Measurements from ENCODE around the gene POLR1G. TPM values are rescaled to one million over a fixed set of nuclear protein-coding genes. Genes with fewer than 3 reads are reported as not detected.

Gene POLR1G, protein sequence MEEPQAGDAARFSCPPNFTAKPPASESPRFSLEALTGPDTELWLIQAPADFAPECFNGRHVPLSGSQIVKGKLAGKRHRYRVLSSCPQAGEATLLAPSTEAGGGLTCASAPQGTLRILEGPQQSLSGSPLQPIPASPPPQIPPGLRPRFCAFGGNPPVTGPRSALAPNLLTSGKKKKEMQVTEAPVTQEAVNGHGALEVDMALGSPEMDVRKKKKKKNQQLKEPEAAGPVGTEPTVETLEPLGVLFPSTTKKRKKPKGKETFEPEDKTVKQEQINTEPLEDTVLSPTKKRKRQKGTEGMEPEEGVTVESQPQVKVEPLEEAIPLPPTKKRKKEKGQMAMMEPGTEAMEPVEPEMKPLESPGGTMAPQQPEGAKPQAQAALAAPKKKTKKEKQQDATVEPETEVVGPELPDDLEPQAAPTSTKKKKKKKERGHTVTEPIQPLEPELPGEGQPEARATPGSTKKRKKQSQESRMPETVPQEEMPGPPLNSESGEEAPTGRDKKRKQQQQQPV
- 6.7 TPM for total RNA-seq
- long read RNA-seq, transcript CD3EAP-201 (3 exons, 3,286 nt): major isoform, 8 of 14 reads
- long read RNA-seq, partial matches to known transcripts: 0 of 14 reads
- long read RNA-seq, other reads (novel, unspliced or antisense): 4 of 14 reads

DNA sequence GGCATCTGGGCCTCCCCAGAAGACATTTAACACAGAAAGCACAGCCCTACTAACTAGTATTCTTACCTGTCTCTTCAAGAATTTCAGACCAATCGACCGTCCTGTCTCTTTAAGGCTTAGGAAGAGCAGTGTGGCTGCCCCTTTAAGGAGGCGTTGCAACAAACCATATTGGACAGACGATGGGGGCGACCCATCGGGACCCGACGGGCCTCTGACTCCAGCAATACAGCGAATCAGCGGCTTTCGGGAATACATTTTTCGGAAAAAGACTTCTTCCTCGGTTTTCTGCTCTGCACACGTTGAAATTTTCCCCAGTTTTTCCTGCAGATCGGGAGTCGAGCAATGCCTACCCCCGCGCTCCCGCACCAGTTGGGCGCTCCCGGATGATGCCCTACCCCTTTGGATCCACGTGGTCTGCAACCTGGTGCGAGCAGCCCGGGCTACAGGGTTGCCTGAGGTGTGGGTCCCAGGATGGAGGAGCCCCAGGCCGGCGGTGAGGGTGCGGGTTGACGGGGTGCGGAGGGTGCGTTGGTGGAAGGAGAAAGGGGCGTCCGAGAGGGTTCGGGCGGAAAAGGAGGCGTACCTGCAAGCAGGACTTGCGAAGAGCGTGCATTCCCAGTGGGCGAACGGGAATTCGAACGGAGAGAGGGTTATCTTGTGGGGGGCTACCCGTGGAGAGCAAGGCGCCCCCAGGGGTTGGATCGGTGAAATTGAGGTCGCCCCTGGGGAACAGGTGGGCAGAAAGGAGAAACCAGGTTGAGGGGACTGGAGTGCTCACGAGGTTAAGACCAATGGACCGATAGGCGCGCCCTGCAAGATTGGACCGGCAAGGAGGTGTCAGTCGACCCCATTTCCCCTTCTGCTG is at the start of gene POLR1G:
TSS of gene POLR1G (plus strand) at position 419 of the 865 bp plus-strand sequence. CDS start at position 472, 53 bp downstream.
- no peak for DNase-seq (ENCODE audit: low spot score)

DNA sequence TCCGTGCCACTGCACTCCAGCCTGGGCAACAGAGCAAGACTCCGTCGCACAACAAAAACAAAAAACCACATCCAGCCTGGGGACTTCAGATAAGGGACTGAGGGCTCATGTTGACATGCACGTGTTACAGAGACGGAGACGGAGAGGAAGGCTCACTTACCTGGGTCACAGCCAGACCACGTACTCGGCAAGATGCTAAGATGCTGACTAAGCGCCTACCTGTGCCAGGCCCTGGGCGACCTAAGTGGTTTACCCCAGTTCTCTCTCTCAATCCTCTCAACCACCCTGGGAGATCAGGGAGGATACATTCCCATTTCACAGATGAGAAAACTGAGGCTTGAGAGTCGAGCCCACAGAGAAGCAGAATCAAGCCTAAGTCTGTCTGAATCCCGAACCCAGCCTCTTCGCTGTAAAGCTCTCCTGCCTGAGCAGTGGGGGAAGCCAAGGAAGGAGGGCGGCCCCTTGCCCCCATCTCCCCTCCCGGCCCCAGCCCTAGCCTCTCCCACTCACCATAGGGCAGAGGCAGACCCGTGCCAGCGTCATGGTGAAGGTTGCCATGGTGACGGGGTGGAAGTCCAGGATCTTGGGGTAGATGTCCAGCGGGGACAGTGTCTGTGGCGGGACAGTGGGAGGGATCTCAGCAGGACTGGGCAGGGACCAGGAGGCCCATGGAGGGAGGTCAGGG is 49.5 kb upstream of the POLR1G start:
- no peak for DNase-seq (ENCODE audit: low spot score)

DNA sequence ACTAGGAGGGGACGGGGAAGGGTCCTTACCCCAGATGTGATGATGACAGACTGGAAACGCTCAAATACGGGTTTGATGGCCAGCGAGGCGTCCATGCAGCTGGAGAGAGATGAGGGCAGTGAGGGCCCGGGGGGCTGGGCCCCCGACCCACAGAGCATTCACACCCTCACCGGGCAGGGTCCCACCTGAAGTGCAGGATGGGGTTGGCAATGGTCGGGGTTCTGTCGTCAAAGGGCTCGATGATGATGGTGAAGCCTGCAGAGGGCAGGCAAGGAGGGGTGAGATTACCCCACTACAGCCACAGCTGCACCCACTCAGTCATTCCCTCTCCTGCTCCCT is 49.0 kb upstream of the POLR1G start:
- DNase-seq (ENCODE audit: low spot score): no peak

DNA sequence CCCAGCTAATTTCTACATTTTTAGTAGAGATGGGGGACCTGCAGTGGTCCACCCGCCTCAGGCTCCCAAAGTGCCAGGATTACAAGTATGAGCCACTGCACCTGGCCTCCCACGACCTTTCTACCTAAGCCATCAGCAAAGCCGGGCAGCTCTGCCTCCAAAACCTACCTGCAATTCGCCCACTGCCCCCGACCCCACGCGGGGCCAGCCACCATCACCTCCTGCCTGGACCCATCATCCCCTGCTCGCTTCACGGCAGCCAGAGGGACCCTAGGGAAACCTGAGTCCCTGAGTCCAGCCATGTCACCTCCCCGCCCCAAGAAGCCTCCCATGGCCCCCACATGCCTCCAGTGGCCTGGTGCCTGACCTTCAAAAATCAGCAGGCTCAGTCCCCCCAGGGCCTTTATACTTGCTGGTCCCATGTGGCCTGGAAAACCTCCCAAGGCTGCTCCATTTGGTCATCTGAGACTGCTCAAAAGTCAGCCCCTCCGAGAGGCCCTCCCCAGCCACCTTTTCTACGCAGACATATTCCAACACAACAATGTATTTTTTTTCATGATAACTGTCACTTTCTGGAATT is 48.1 kb upstream of the POLR1G start:
- DNase-seq (ENCODE audit: low spot score): no peak

DNA sequence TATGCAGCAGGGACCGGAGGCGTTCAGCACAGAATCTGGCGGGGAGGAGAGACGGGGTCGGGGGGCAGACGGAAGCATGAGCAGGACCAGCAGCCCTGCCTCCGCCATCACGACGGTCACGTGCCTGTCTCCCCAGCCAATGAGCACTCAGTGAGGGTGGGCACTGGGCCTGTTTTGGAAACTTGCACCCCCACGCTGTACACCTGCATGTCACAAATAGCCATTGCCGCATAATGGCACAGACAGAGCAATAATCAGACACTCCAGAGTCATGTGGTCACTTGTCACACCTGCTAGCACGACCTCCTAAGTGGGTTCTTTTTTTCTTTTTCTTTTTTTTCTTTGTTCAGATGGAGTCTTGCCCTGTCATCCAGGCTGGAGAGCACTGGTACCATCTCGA is 44.8 kb upstream of the POLR1G start:
- no peak for DNase-seq (ENCODE audit: low spot score)

DNA sequence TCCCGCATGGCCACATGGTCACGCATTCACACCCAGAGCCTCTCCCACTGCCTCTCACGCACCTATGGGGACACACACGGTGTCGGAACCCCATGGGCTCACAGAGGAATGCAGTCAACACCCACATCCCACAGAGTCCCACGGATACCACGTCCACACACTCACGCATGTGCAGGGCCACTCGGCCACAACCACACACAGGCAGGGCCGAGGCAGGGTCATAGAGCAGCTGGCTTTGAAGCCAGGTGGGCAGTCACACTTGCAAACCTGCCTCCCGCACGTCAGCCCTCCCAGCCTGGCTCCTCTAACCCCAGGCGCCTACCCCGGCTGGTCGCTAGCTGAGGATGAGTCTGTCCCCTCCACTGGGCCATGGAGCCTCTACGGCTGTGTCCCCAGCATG is 44.2 kb upstream of the POLR1G start:
- no peak for DNase-seq (ENCODE audit: low spot score)

DNA sequence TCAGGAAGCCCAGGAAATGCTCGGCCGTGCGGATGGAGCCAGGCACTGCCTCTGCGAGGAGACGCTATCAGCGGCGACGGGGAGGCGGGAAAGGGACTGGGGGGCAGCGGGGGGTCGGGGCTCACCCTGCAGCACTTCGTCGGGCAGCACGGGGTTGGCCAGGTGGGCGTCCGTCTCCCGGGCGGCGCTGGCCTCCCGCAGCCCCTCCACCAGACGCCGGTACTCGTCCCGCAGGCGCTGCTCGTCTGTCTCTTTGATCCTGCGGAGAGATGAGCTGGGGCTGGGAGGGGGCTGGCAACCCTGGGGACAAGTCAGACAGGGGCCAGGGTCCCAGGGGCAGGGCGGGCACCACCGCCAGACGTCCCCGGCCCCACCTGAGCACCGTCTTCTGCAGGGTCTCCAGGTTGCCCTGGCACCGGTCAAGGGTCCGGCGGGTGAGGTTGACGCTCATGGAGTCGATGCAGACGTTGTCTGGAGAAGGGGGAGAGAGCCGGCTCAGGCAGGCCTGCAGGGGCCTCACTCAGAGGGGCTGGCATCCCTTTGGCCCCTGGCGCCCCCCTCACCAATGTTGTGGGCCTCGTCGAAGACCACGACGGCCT is 42.5 kb upstream of the POLR1G start:
- no peak for DNase-seq (ENCODE audit: low spot score)

DNA sequence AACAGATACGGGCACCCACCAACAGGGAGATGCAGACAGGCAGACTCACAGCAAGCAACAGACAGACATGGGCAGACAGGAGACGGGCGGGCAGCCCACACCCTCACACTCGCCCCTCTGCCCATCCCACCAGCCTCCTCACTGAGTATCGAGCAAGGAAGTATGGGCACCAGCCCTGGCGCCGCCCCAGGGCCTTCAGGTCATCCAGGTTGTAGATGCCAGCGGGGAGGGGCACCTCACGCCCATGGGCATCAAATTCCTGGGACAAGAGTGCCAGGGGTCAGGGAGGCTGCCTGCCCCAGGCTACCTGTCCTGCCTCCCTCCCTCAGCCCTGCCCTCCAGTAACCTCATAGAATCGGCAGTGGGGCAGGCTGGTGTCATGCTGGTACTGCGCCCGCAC is 41.7 kb upstream of the POLR1G start:
- DNase-seq (ENCODE audit: low spot score): no peak

DNA sequence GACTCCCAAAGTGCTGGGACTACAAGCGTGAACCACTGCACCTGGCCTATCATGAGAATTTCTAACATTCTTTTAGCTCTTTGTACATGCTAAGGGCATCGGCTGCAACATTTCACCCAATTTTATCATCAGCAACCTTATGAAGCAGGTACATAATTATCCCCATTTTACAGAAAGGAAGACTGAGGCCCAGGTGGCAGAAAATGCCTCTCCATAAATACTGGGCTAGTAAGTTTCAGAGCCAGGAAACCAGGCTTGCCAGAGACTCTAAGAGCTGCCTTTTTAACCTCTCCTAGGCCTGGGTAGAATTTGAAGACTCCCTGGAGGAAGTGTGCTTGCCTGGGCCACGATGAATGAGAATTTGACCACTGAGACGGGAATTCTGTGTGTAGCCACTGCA is 38.3 kb upstream of the POLR1G start:
- DNase-seq (ENCODE audit: low spot score): no peak

DNA sequence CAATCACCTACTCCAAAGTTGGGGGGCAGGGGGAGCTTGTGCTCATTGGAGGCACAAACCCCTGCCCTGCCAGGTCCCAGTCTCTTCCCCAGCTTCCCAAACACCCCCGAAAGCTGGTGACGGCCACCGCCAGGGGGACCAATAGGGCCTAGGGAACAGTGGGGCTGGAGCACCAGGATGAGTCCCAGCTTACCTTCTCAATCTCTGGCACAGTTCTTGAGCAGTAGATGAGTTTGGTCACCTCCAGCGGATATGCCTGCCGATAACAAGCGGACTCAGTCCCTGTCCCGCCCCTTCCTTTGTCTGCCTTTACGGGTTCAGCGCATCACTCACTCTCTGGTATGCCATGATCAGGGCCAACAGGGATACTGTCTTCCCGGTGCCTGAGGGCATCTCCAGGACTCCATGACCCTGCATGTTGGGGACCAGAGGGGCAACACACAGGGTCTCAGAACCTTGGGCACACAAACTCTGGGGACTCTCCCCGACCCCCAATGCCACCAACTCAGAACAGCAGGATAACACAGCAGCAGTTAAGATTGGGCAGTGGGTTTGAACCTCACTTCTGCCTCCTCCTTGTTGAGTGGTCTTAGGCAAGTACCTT is 37.6 kb upstream of the POLR1G start:
- DNase-seq (ENCODE audit: low spot score): no peak

DNA sequence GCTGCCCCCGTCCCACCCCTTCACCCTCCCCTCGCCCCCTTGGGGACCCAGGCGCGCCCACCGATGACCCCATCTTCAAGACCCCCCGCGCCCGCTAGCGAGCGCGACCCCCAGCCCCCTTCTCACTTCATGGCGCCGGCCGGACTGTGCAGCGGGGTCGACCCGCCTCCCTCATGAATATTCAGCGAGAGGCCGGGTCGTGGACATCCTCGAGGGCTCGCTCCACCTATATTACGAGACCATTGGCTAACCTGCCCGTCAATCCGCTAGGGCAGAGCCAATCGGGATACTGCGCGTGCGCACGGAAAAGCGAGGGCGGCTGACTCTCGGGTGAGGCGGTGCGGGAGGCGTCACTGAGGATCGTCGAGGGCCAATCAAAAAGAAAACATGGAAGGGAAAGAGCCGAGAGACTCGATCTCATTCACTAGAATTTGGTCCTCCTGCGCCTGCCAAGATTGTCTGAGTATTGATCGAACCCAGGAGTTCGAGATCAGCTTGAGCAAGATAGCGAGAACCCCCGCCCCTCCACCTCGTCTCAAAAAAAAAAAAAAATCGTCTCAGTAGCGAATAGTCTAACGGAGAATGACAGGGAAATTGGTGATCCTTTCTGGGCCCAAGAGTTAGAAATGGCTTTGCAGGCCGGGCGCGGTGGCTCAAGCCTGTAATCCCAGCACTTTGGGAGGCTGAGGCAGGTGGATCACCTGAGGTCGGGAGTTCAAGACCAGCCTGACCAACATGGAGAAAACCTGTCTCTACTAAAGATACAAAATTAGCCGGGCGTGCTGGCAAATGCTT is 35.8 kb upstream of the POLR1G start, which contains the start of gene ERCC2:
TSS of gene ERCC2 (minus strand) at position 164 of the 795 bp plus-strand sequence. CDS start at position 131, 33 bp downstream.
- peak; percentile 100 for DNase-seq (ENCODE audit: low spot score)

DNA sequence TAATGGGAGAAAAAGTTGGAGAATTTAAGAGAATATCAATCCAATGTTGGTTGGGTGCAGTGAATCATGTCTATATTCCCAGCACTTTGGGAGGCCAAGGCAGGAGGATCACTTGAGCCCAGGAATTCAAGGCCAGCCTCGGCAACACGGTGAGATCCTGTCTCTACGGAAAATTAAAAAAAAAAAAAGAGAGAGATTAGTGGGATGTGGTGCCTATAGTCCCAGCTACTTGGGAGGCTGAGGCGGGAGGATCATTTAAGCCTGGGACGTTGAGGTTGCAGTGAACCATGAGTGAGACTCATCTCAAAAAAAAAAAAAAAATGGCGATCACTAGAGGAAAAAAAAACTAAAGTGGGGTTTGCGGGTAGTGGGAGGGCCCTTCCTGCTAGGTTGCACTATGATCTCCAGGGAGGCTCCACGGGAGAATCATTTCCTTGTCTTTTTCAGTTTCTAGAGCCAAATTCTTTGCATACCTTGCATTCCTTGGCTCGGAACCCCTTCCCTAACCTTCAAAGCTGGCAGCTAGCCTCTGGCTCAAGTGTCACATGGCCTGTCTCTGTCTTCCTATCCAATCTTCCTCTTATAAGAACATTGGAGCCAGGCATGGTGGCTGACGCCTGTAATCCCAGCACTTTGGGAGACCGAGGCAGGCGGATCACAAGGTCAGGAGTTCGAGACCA is 30.3 kb upstream of the POLR1G start:
- no peak for DNase-seq (ENCODE audit: low spot score)

DNA sequence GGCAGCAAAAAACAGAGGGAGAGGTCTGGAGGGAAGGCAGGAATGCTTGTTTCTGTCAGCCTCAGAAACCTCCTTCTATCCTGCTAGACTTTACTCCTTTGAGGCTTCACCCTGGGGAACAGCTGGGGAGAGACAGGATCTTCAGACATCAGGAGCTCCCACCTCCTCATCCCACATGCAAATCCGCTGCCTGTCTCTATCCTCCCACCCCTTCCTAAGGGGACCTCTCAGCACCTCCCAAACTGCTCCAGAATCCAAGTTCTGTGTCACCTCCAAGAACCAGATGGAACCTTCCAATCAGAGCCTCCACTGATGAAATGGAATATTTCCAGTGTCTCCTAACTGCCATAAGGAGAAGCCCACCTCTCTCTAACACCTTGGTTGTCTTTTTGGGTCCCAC is 26.3 kb upstream of the POLR1G start:
- DNase-seq (ENCODE audit: low spot score): no peak

DNA sequence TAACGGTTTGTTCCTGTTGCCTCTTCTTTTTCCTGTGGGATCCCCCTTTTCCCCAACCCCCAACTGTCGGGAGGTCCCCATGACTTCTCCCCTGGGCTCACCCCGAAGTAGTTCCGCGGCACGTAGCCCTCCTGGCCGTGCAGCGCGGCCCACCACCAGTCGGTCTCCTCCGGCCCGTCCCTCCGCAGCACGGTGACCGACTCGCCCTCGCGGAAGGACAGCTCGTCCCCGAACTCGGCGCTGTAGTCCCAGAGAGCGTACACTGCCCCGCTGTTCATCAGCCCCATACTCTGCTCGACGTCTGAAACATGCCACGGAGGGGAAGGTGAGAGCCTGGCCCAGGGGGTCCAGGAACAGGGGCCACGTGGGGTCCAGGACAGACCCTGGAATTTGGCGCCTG is 24.0 kb upstream of the POLR1G start:
- DNase-seq (ENCODE audit: low spot score): no peak

DNA sequence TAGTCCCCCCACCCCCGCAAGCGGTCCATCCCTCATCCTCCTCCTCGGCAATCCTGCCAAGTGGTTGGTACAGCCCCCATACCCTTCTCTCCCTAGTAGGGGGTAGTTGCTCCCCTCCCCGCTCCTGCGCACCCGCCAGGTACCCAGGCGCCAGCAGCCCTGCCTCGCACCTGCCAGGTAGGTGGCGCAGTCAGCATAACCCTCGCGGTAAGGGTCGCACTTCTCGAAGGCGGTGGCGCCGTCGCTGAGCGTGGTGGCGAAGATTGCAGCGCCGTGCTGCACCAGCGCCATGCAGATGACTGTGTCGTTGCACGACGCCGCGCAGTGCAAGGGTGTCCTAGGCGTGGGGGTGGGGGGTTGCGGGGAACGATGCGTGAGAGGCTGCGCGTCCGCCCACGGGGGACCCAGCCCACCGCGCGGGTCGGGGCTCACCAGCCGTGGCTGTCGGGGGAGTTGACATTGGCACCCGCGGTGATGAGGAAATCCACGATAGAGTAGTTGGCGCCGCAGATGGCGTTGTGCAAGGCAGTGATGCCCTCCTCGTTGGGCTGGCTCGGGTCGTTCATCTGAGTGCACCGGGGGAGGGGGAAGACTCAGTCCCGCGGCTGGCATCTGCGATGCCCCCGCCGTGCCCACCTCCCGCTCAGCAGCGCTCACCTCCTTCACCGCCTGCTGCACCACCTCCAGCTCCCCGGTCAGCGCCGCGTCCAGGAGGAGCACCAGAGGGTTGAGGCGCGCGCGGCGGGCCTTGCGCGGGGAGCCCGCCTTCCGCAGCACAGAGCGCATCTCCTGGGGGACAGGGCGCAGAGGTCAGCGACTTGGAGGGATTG is 20.8 kb upstream of the POLR1G start:
- DNase-seq (ENCODE audit: low spot score): no peak

DNA sequence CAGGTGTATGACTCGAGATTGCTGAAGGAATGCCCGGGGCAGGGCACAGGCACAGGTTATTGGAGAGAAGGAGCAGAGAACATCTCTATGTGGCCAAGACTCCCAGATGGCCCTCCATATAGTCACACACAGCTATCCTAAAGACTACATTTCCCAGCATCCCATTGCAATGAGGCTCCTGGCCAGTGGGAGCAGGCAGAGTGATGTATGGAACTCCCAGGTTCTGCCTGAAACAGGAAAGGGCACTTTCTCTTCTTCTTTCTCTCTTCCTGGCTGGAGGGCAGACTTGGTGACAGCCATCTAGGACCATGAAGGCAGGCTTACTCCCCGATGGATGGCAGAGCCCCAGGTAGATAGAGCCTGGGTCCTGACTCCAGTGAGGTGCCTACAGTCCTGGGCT is 15.1 kb upstream of the POLR1G start:
- no peak for DNase-seq (ENCODE audit: low spot score)

DNA sequence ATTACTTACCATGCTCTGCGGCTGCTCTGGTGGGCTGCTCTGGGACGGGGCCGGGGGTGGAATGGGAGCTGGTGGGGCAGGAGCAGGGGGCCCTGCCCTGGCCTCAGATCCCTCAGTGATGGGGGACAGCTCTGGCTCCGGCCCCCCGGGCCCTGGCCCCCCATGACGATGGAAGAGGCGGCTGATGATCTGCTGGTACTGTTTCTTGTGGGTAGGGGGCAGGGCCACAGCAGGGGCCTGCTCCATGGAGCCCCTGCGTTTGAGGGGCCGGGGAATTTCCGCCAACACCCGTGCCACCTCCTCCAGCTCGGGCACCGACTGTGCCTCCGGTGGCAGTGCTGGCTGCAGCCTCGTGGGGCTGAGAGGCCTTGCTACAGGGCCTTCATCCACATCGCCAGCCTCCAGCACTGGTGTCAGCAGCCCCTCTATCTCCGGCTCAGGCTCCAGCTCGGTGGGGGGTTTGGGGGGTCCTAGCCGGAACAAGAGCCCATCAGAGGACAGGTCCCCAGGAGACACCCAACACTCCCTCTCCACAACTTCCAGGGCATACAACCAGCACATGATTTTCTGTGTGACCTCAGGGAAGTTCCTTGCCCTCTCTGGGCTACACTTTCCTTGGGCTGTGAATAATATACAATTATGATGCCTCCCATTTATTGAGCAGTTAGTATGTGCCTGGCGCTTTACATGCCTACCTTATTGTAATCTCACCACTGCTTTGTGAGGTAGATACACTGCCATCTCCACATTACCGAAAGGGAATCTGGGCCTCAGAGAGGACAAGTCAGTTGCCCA is 14.4 kb upstream of the POLR1G start:
- no peak for DNase-seq (ENCODE audit: low spot score)

Measured in mesenteric fat pad (tissue), 1 donor.